GM13976 (cell line): ENCODE results near the gene C15orf62.

Experiments
- DNase-seq: peaks from one replicate; pipeline ENCODE4 v3.0.0; 2012; ENCODE audit warnings: low spot score
- in situ Hi-C: fragments of 300-500 bp; cut with MboI; formaldehyde crosslinking; loops from one replicate; pipeline ENCODE4 v1.12.0; 2022; ENCODE audit warnings: low sequenced_read_pairs, mixed read lengths, inconsistent platforms; ENCODE audit not compliant: unreplicated experiment
- TF ChIP-seq, protein P1 (sequence below): IDR thresholded peaks from 2 replicates; pipeline ENCODE4 v1.5.1; 2012; ENCODE audit warnings: borderline replicate concordance, mild to moderate bottlenecking; ENCODE audit not compliant: insufficient read depth; ENCODE audit errors: extremely low read depth, missing control alignments, control extremely low read depth

Gene C15orf62, protein sequence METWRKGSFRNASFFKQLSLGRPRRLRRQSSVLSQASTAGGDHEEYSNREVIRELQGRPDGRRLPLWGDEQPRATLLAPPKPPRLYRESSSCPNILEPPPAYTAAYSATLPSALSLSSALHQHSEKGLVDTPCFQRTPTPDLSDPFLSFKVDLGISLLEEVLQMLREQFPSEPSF

DNA sequence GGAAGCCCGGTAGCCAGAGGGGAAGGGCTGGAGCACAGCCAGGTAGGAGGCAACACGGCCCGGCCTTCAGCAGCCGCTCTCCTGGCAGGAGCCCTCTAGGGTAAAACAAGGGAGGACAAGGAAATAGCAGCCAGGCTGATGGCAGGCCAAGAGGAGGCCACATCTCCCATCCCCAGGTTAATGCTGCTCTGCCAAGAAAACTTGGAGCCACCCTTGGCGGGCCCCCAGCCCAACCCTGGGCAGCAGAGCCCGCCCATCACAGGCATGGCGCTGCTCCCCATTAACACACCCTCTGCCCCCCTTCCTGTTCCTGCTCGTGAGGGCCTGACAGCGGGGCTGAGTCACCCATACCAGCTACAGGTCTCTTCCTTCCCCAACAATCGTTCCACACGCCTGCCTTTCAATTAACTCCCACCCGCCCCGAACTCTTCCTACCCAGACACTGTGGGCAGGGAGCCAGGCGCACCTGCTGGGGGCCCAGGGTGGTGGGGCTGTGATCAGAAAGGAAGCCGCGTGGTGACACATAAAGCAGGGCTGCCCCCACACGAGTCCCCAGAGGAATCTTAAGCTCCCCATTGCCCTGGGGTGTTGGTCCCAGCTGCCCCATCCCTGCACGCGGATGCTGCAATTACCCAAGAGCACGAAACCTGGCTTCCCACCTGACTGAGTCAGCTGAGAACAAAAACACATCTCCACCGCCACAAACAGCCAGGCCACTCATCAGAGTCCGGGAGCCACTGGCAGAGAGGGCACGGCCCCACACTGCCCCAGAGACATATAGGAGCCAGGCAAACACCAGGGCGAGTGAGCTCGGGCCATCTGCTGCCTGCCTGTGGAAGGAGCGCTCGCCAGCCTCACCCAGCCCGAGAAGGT lies at the start of gene C15orf62:
TSS of gene C15orf62 (plus strand) at position 707 of the 873 bp plus-strand sequence. CDS start 516 bp downstream, outside the sequence.
- DNase-seq, result peak; percentile 75
- in situ Hi-C loops, result no loop called here
- TF ChIP-seq, protein P1, sequence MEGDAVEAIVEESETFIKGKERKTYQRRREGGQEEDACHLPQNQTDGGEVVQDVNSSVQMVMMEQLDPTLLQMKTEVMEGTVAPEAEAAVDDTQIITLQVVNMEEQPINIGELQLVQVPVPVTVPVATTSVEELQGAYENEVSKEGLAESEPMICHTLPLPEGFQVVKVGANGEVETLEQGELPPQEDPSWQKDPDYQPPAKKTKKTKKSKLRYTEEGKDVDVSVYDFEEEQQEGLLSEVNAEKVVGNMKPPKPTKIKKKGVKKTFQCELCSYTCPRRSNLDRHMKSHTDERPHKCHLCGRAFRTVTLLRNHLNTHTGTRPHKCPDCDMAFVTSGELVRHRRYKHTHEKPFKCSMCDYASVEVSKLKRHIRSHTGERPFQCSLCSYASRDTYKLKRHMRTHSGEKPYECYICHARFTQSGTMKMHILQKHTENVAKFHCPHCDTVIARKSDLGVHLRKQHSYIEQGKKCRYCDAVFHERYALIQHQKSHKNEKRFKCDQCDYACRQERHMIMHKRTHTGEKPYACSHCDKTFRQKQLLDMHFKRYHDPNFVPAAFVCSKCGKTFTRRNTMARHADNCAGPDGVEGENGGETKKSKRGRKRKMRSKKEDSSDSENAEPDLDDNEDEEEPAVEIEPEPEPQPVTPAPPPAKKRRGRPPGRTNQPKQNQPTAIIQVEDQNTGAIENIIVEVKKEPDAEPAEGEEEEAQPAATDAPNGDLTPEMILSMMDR, result no peak

DNA sequence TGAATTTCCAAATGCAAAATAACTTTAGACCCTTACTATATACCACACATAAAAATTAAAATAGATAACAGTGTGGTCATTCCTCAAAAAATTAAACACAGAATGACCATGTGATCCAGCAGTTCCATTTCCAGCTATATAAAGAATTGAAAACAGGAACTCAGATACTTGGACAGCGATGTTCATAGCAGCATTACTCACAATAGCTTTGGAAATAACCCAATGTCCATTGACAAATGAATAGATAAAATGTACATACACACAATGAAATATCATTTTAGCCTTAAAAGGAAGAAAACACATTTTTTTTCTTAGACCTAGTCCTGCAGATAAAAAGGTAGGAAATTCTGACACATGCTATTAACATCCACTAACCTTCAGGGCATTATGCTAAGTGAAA lies 48.1 kb upstream of the C15orf62 start:
- TF ChIP-seq, protein P1, result no peak
- in situ Hi-C loops, result no loop called here
- DNase-seq, result no peak

DNA sequence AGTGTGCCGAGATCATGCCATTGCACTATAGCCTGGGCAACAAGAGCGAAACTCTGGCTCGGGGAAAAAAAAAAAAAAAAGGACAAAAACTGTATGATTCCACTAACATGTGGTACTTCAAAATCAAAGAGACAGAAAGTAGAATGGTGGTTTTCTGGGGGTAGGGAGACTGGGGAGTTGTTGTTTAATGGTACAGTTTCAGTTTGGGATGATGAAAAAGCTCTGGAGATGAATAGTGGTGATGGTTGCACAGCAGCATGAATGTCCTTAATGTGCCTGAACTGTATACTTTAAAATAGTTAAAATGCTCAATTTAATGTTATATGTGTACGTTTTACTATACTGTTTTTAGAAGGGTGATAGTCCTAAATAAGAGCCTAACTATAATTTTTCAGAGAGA lies 47.4 kb upstream of the C15orf62 start:
- in situ Hi-C loops, result no loop called here
- no peak for DNase-seq

DNA sequence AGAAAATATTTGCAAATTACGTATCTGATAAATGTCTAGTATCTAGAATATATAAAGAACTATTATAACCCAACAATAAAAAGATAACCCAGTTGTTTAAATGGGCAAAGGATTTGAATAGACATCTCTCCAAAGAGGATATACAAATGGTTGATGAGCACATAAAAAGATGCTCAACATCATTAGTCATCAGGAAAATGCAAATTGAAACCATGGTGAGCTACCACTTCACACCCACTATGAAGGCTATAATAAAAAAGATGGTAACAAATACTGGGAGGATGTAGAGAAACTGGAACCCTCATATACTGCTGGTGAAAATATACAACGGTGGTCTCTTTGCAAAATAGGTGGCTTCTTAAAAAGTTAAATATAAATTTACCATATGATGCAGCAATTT lies 46.8 kb upstream of the C15orf62 start:
- in situ Hi-C loops, result no loop called here
- TF ChIP-seq, protein P1, result no peak

More for the DNA sequence above, 47.4 kb upstream of the C15orf62 start:
- TF ChIP-seq, protein P1, result no peak

DNA sequence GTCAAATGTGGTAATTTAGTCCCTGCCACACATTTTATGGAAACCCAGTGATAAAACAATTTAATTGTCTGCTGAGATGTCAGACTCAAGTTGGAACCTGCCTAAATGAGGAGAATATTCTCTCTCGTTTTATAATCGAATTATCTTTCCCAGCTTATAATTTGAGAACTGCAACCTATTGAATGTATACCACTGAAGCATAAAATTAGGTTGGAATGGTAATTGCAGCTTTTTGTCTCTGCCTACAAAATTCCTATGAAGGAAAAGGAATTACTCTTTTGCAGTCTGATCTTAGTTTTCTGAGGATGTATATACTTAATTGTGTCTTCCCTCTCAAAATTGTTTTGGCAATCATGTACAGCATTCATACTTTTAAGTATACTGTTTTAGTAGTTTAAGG lies 45.9 kb upstream of the C15orf62 start:
- DNase-seq, result no peak
- in situ Hi-C loops, result no loop called here
- TF ChIP-seq, protein P1, result no peak

More for the DNA sequence above, 46.8 kb upstream of the C15orf62 start:
- no peak for DNase-seq

DNA sequence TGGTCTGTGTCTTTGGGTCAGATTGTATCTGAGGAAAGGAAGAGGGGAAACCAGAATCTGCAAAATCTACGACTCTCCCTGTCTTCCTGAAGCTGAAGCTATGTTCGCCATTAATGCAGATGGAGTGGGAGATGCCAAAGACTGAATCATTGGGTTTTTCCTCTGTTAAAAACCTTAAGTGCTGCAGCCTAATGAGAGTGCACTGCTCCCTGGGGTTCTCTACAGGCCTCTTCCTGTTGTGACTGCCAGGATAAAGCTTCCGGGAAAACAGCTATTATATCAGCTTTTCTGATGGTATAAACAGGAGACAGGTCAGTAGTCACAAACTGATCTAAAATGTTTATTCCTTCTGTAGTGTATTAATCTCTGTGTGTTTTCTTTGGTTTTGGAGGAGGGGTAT lies 38.7 kb upstream of the C15orf62 start:
- in situ Hi-C loops, result no loop called here
- DNase-seq, result no peak
- TF ChIP-seq, protein P1, result no peak
